K562 (cell line): ENCODE data around the gene NAA80. TPM values are rescaled to one million over a fixed set of nuclear protein-coding genes. Genes with fewer than 3 reads are reported as not detected.
A peak's percentile ranks its signal among the peaks of the same experiment; 100 is the strongest.

Source experiments
- BRD9 ChIP-seq: fragments of 450-650 bp; IDR thresholded peaks from 2 replicates; pipeline ENCODE4 v1.6.1; 2018; ENCODE audit warnings: low read depth; ENCODE audit not compliant: partially characterized antibody
- CBFB ChIP-seq: sonication (generic); formaldehyde crosslinking; IDR thresholded peaks from 2 replicates; pipeline ENCODE4 v1.4.0; 2020; ENCODE audit warnings: mild to moderate bottlenecking, missing genetic modification reagents
- CEBPB ChIP-seq: fragments of 450-650 bp; IDR thresholded peaks from 2 replicates; pipeline ENCODE4 v1.6.1; 2016; ENCODE audit warnings: missing genetic modification characterization, missing compliant biosample characterization
- JUND ChIP-seq, 2 experiments: IDR thresholded peaks; 2 replicates in 1 of 2; 3 replicates in 1 of 2; pipeline ENCODE4 v1.6.1; 2011; ENCODE audit warnings: borderline replicate concordance in 2 of 2, low read depth in 2 of 2, low read length in 2 of 2, improper control_type of control experiment in 1 of 2, missing biosample characterization in 1 of 2, missing genetic modification characterization in 1 of 2, missing genetic modification reagents in 1 of 2
- KAT2B ChIP-seq: IDR thresholded peaks from one replicate; pipeline ENCODE4 v1.6.1; 2012; ENCODE audit warnings: low read depth, mild to moderate bottlenecking, control low read depth, inconsistent platforms, low read length, moderate library complexity
- MCM5 ChIP-seq: fragments of 450-650 bp; IDR thresholded peaks from 2 replicates; pipeline ENCODE4 v1.6.1; 2016; ENCODE audit warnings: low read depth
- MTA1 ChIP-seq: fragments of 450-650 bp; IDR thresholded peaks from 2 replicates; pipeline ENCODE4 v1.6.1; 2017; ENCODE audit warnings: borderline replicate concordance
- NRF1 ChIP-seq, 2 experiments: fragments of 450-650 bp; IDR thresholded peaks in 1 of 2; conservative IDR thresholded peaks in 1 of 2; 2 replicates each; pipeline ENCODE4 v1.6.1; 2014; ENCODE audit warnings: mild to moderate bottlenecking in 2 of 2
- SMAD2 ChIP-seq: fragments of 150-350 bp; IDR thresholded peaks from 2 replicates; pipeline ENCODE4 v1.6.1; 2014; ENCODE audit warnings: low read depth, mild to moderate bottlenecking, low read length
- SMC3 ChIP-seq: conservative IDR thresholded peaks from 2 replicates; pipeline ENCODE4 v1.6.1; 2011; ENCODE audit warnings: low read depth, low read length, improper control_type of control experiment; ENCODE audit not compliant: insufficient read depth
- SRSF1 ChIP-seq: fragments of 200-400 bp; formaldehyde crosslinking; IDR thresholded peaks from 2 replicates; pipeline ENCODE4 v1.6.1; 2017; ENCODE audit warnings: mild to moderate bottlenecking, low read depth, low read length, moderate library complexity
- TBL1XR1 ChIP-seq, 2 experiments: IDR thresholded peaks; 2 replicates each; pipeline ENCODE4 v1.6.1; 2012; ENCODE audit warnings: improper control_type of control experiment in 2 of 2, low read length in 2 of 2, mild to moderate bottlenecking in 1 of 2
- U2AF1 ChIP-seq: fragments of 200-400 bp; formaldehyde crosslinking; optimal IDR thresholded peaks from 2 replicates; pipeline ENCODE3; 2017; ENCODE audit warnings: mild to moderate bottlenecking, low read depth, low read length, moderate library complexity
- ZNF133 ChIP-seq: fragments of 250-450 bp; sonication (Bioruptor Pico); IDR thresholded peaks from 2 replicates; pipeline ENCODE4 v1.4.0; 2020; ENCODE audit warnings: mild to moderate bottlenecking
- ZNF316 ChIP-seq: fragments of 450-650 bp; IDR thresholded peaks from 2 replicates; pipeline ENCODE4 v1.6.1; 2016
- ZNF384 ChIP-seq: IDR thresholded peaks from 2 replicates; pipeline ENCODE4 v1.6.1; 2012; ENCODE audit warnings: low read depth, low read length, improper control_type of control experiment
- ZNF707 ChIP-seq: fragments of 250-450 bp; sonication (Bioruptor Pico); conservative IDR thresholded peaks from 2 replicates; pipeline ENCODE4 v1.8.0; 2022; ENCODE audit warnings: inconsistent platforms, mild to moderate bottlenecking, moderate library complexity
- polyA plus RNA-seq, 8 experiments: library from polyadenylated mRNA; depleted of rRNA in 4 of 8; stranded (reverse) in 5 of 8; unstranded in 3 of 8; fragments of >200 nt; fragmentation: Nextera tagmentation in 2 of 8; fragmentation: Illumina TruSeq in 1 of 8; extraction: Ambion mirVana in 2 of 8; extraction: Trizol in 1 of 8; gene quantifications; 2 replicates each; pipeline versions ENCODE4 v1.2.1 to v1.2.3, GENCODE V29; 2011 to 2014; ENCODE audit warnings: inconsistent platforms in 1 of 8, missing spikeins in 1 of 8
- total RNA-seq, 7 experiments: library from RNA; depleted of rRNA in 6 of 7; stranded (reverse); fragments of >200 nt in 6 of 7; fragmentation: Illumina TruSeq in 2 of 7; extraction: Trizol in 2 of 7; gene quantifications; 2 replicates each; pipeline versions ENCODE4 v1.2.1 to v1.2.3, GENCODE V29; 2011 to 2021; ENCODE audit warnings: low replicate concordance in 1 of 7
- TF ChIP-seq, protein P1 (sequence below): sonication (generic); formaldehyde crosslinking; IDR thresholded peaks from 2 replicates; pipeline ENCODE4 v1.8.0; 2023; ENCODE audit warnings: mild to moderate bottlenecking, missing genetic modification reagents
- TF ChIP-seq, protein P2 (sequence below): sonication (generic); formaldehyde crosslinking; IDR thresholded peaks from 2 replicates; pipeline ENCODE4 v1.5.0; 2020; ENCODE audit warnings: missing genetic modification reagents
- TF ChIP-seq, protein P3 (sequence below): sonication (generic); formaldehyde crosslinking; IDR thresholded peaks from 2 replicates; pipeline ENCODE4 v1.8.1; 2023; ENCODE audit warnings: mild to moderate bottlenecking, missing genetic modification reagents, moderate library complexity
- TF ChIP-seq, protein P4 (sequence below): IDR thresholded peaks from 2 replicates; pipeline ENCODE4 v1.6.1; 2014; ENCODE audit warnings: antibody characterized with exemption
- TF ChIP-seq, protein P5 (sequence below): fragments of 450-650 bp; conservative IDR thresholded peaks from 2 replicates; pipeline ENCODE4 v1.6.1; 2016; ENCODE audit warnings: missing genetic modification characterization, low read depth, mild to moderate bottlenecking, control low read depth, missing compliant biosample characterization

Gene NAA80
- total and polyA plus RNA-seq, 9 of the 15 experiments (the other 6 are each of a cell fraction or from before 2014, with no cell fraction given) = 0.82 to 24.0 (median 8.6) TPM

DNA sequence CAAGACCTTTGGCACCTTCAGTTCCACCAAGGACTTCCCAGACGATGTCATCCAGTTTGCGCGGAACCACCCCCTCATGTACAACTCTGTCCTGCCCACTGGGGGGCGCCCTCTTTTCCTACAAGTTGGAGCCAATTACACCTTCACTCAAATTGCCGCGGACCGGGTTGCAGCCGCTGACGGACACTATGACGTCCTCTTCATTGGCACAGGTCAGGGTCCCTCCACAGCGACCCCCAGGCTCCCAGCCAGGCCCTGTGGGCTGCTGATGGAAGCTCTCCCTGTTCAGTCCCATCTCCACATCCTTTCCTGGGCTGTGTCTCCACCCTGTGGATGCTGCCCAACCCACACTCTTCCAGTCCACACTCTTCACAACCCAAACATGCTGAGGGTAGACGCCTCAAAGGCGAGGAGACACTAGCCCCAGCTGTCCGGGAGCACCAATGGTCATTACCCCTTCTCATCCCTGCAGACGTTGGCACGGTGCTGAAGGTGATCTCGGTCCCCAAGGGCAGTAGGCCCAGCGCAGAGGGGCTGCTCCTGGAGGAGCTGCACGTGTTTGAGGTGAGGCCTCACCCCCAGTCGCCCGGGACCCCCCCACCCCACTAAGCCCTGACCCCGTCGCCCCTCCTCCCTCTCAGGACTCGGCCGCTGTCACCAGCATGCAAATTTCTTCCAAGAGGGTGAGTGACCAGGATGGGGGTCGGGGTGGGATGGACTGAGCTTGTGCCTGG is 24.7 kb downstream of the NAA80 start (continued):
- TF ChIP-seq, protein P1, sequence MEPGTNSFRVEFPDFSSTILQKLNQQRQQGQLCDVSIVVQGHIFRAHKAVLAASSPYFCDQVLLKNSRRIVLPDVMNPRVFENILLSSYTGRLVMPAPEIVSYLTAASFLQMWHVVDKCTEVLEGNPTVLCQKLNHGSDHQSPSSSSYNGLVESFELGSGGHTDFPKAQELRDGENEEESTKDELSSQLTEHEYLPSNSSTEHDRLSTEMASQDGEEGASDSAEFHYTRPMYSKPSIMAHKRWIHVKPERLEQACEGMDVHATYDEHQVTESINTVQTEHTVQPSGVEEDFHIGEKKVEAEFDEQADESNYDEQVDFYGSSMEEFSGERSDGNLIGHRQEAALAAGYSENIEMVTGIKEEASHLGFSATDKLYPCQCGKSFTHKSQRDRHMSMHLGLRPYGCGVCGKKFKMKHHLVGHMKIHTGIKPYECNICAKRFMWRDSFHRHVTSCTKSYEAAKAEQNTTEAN (CRISPR knock-in tag) = no peak
- TF ChIP-seq U2AF1 = no peak
- TF ChIP-seq, protein P2, sequence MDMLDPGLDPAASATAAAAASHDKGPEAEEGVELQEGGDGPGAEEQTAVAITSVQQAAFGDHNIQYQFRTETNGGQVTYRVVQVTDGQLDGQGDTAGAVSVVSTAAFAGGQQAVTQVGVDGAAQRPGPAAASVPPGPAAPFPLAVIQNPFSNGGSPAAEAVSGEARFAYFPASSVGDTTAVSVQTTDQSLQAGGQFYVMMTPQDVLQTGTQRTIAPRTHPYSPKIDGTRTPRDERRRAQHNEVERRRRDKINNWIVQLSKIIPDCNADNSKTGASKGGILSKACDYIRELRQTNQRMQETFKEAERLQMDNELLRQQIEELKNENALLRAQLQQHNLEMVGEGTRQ (CRISPR knock-in tag) = no peak
- TF ChIP-seq NRF1 (conservative IDR thresholded peaks at IDR 0.05 in 1 of 2, IDR thresholded peaks at IDR 0.05 in 1 of 2) = 0 out of 4 replicates have a peak, but pooled peaks of 1 of the 2 experiments have one; percentile 24
- TF ChIP-seq ZNF133 (CRISPR knock-in tag) = no peak
- TF ChIP-seq, protein P3, sequence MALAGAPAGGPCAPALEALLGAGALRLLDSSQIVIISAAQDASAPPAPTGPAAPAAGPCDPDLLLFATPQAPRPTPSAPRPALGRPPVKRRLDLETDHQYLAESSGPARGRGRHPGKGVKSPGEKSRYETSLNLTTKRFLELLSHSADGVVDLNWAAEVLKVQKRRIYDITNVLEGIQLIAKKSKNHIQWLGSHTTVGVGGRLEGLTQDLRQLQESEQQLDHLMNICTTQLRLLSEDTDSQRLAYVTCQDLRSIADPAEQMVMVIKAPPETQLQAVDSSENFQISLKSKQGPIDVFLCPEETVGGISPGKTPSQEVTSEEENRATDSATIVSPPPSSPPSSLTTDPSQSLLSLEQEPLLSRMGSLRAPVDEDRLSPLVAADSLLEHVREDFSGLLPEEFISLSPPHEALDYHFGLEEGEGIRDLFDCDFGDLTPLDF (CRISPR knock-in tag) = no peak
- TF ChIP-seq, protein P4, sequence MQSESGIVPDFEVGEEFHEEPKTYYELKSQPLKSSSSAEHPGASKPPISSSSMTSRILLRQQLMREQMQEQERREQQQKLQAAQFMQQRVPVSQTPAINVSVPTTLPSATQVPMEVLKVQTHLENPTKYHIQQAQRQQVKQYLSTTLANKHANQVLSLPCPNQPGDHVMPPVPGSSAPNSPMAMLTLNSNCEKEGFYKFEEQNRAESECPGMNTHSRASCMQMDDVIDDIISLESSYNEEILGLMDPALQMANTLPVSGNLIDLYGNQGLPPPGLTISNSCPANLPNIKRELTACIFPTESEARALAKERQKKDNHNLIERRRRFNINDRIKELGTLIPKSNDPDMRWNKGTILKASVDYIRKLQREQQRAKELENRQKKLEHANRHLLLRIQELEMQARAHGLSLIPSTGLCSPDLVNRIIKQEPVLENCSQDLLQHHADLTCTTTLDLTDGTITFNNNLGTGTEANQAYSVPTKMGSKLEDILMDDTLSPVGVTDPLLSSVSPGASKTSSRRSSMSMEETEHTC = no peak
- 0 out of 2 replicates have a peak, but pooled peaks have one; percentile 15 for TF ChIP-seq MTA1
- no peak for TF ChIP-seq SRSF1
- peak; percentile 52 for TF ChIP-seq SMC3
- TF ChIP-seq ZNF384 = no peak
- peak; percentile 31; the same call in 1 of the 2 replicates for TF ChIP-seq JUND (IDR thresholded peaks at IDR 0.05; ENCODE audit: borderline replicate concordance, low read depth, low read length)
- TF ChIP-seq JUND (tag; IDR thresholded peaks at IDR 0.05; ENCODE audit: borderline replicate concordance, low read depth, low read length) = no peak
- TF ChIP-seq KAT2B = no peak
- no peak for TF ChIP-seq CEBPB (tag)
- no peak for TF ChIP-seq ZNF316
- TF ChIP-seq SMAD2 = no peak
- no peak for TF ChIP-seq BRD9
- TF ChIP-seq, protein P5, sequence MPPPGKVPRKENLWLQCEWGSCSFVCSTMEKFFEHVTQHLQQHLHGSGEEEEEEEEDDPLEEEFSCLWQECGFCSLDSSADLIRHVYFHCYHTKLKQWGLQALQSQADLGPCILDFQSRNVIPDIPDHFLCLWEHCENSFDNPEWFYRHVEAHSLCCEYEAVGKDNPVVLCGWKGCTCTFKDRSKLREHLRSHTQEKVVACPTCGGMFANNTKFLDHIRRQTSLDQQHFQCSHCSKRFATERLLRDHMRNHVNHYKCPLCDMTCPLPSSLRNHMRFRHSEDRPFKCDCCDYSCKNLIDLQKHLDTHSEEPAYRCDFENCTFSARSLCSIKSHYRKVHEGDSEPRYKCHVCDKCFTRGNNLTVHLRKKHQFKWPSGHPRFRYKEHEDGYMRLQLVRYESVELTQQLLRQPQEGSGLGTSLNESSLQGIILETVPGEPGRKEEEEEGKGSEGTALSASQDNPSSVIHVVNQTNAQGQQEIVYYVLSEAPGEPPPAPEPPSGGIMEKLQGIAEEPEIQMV (tag) = peak; percentile 70
- no peak for TF ChIP-seq MCM5
- no peak for TF ChIP-seq TBL1XR1 (IDR thresholded peaks at IDR 0.05; ENCODE audit: low read length in 2 of 2)
- TF ChIP-seq ZNF707 (CRISPR knock-in tag) = no peak
- TF ChIP-seq CBFB (CRISPR knock-in tag) = no peak
